Skeletal muscle satellite cell (primary cell): ENCODE data around the gene DENND1B.

Source experiments
- H3K27me3 ChIP-seq: 2 replicates; pipeline ENCODE4 v1.7.0; 2013; ENCODE audit warnings: low read length; ENCODE audit not compliant: control insufficient read depth, insufficient read depth
- H3K36me3 ChIP-seq: 2 replicates; pipeline ENCODE4 v1.7.0; 2013; ENCODE audit warnings: mild to moderate bottlenecking, control low read depth, low read length; ENCODE audit not compliant: insufficient read depth
- H3K4me1 ChIP-seq: 2 replicates; pipeline ENCODE4 v1.7.0; 2013; ENCODE audit warnings: low read length; ENCODE audit not compliant: control insufficient read depth, insufficient read depth
- H3K4me2 ChIP-seq: 2 replicates; pipeline ENCODE4 v1.7.0; 2013; ENCODE audit warnings: mild to moderate bottlenecking, low read length
- H3K4me3 ChIP-seq: 2 replicates; pipeline ENCODE4 v1.7.0; 2013; ENCODE audit warnings: low read length
- H3K9ac ChIP-seq: 2 replicates; pipeline ENCODE4 v1.7.0; 2013; ENCODE audit warnings: mild to moderate bottlenecking, low read depth, low read length, moderate library complexity
- H3K9me3 ChIP-seq: replicated peaks from 2 replicates; pipeline ENCODE4 v1.7.0; 2013; ENCODE audit warnings: mild to moderate bottlenecking, control low read depth, low read length

The DENND1B gene

DNA sequence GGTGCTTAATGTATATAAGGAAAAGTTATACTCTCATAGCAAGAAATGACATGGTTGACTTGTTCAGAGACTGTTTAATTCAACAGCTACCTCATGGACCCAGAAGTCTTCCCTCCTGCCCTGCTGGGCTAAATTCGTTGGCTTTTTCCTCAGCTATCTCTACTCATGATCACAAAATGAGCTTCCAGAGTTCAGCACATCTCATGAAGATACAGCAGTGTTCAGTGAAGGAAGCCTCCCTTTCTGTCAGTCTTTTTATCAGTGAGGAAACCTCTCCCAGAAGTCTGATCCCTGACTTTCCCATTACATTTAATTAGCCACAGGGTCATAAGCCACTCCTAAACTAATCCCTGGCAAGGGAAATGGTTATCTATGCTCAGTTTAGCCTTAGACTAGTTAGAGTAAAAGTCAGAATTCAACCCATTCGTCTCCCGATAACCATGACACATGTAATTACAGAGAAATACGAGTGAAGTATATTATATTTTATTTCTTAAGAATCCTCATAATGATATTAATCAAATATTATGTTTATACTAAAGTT is 97.5 kb downstream of the DENND1B start:
- H3K4me2 ChIP-seq, result no peak overlapping the region
- H3K9ac ChIP-seq, result no peak overlapping the region
- no peaks in the 10 kb centered on the region for H3K27me3 ChIP-seq
- no peaks in the 10 kb centered on the region for H3K36me3 ChIP-seq
- no peaks in the 10 kb centered on the region for H3K4me1 ChIP-seq
- H3K4me3 ChIP-seq, result no peak overlapping the region
- H3K9me3 ChIP-seq, result no peaks in the 10 kb centered on the region

DNA sequence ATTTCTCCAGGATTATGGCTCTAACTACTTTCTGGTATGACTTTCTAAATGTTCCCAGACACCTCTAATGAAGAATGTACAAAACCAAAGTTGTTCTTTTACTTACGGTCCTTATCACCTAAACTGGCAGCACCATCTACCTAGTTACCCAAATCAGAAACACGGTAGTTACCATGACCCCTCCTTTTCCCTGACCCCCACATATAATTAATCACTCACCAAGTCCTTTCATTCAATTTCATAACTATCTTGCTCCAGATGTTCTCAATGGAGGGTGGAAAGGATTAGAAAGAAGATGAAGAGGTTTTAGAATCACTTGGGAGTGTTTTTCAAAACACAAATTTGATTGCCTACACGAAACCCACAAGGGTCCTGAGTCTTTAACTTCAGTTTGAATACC is 98.0 kb downstream of the DENND1B start:
- Histone ChIP-seq H3K4me2 (no peak overlapping the region), H3K9ac (no peak overlapping the region), H3K4me3 (no peak overlapping the region), H3K4me1 (no peaks in the 10 kb centered on the region), H3K36me3 (no peaks in the 10 kb centered on the region), H3K9me3 (no peaks in the 10 kb centered on the region), H3K27me3 (no peaks in the 10 kb centered on the region)

DNA sequence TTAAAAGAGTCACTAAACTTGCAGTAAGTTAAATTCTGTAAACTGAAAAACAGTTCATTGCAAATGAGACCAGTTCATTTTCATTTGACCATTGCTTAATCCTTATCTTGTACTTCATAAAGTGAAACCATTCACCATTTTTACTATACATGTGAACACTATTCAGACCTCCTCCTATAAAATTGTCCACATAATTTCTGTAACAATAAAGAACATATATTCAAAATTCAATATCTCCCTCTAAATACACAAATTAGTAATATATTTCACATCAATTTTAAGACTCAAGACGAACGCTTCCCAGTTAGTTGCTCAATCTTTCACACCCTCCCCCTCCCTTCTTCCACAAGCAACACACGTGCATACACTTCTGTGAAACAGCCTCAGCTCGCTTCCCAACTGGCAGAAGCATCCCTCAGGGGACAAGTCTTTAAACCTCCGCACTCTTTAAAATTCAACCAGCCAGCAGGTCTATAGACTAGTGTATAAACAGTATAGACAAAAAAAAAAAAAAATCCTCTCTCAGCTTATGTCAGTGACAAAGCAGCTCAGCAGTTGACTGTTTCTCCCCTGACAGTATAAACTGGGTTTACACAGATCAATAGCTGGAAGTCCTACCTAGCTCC is 99.6 kb downstream of the DENND1B start:
- Histone ChIP-seq H3K9ac (no peak overlapping the region), H3K4me1 (no peaks in the 10 kb centered on the region), H3K27me3 (no peaks in the 10 kb centered on the region), H3K36me3 (no peaks in the 10 kb centered on the region), H3K4me3 (peak overlapping the region; percentile 29), H3K4me2 (peak overlapping the region; percentile 65), H3K9me3 (no peaks in the 10 kb centered on the region)

DNA sequence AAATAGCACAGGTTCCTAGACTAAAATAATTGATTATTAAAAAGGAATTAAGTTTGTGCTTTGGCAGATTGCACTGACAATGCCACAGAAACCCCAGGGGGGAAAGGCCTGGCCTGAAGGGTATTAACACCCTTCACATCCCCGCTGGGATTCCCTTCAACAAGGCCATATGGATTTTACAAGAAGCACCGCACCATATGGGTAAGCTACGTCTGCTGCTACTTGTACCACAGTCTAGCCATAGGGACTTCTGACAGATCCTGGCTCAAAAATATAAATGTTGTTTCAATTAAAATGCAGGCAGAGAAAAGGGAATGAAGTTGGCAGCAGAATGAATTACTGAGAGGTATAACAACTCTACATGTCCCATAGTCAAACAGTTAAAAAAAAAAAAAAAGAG is 101.0 kb downstream of the DENND1B start:
- Histone ChIP-seq H3K9me3 (no peaks in the 10 kb centered on the region), H3K4me2 (no peak overlapping the region), H3K27me3 (no peaks in the 10 kb centered on the region), H3K9ac (no peak overlapping the region), H3K4me1 (no peaks in the 10 kb centered on the region), H3K4me3 (no peak overlapping the region), H3K36me3 (no peaks in the 10 kb centered on the region)

DNA sequence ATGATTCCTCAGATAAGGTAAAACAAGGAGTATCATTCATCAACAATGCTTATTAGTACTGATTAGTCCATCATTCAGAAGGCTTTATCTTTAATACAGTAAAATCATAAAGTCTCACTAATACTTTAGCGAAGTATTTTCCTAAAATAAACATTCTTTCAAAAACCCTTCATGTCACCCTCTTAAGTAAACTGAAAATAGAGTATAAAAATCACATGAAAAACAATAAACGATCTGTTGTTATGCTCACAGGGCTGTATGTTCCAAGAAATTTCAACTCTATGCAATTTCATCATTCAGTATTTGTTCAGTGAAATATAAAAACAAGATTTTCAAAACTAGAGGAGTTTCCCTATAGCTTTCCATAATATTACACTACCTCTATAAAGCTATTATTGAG is 102.0 kb downstream of the DENND1B start:
- H3K9ac ChIP-seq, result no peak overlapping the region
- H3K4me3 ChIP-seq, result no peak overlapping the region
- H3K4me1 ChIP-seq, result no peaks in the 10 kb centered on the region
- no peak overlapping the region for H3K4me2 ChIP-seq
- no peaks in the 10 kb centered on the region for H3K27me3 ChIP-seq
- no peaks in the 10 kb centered on the region for H3K36me3 ChIP-seq
- no peaks in the 10 kb centered on the region for H3K9me3 ChIP-seq

DNA sequence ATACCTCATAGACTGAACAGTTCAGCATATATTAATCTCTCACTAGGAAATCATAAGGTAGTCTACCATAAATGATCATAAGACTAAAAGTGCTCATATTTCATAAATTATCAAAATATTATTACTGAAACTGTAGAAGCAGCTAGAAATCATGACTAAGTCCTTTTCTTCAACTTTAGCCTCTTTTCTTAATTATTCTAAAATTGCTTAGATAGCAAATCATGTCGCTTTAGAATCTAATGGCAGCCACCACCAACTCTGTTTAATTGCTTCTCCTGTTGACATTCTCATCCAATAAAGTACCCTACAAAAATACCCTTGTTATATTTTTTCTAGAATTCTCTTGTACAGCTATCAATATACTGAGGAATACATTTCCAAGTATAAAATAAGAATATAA is 102.9 kb downstream of the DENND1B start:
- H3K4me3 ChIP-seq, result no peak overlapping the region
- H3K4me2 ChIP-seq, result no peak overlapping the region
- no peak overlapping the region for H3K9ac ChIP-seq
- no peaks in the 10 kb centered on the region for H3K4me1 ChIP-seq
- H3K9me3 ChIP-seq, result no peaks in the 10 kb centered on the region
- no peaks in the 10 kb centered on the region for H3K36me3 ChIP-seq
- no peaks in the 10 kb centered on the region for H3K27me3 ChIP-seq

DNA sequence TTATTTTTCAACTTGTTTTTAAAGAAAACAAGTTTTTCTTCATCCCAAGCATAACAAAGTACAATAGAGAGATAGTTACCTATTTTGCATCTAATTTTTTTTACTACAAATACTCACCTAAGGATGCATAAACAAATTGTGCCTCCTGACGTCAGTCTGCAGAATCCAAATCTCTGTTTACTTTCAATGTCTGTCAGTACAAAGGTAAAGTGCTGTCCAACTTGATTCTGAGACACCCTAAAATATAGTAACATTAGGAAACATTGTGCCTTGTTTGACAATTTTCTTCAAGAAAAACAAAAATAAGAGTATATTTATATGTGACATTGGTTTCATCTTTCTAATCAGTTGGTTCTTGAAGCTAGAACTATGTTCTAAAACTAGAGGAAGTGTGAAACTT is 103.4 kb downstream of the DENND1B start:
- H3K36me3 ChIP-seq, result no peaks in the 10 kb centered on the region
- H3K4me3 ChIP-seq, result no peak overlapping the region
- no peaks in the 10 kb centered on the region for H3K4me1 ChIP-seq
- H3K9ac ChIP-seq, result no peak overlapping the region
- no peaks in the 10 kb centered on the region for H3K27me3 ChIP-seq
- no peak overlapping the region for H3K4me2 ChIP-seq
- no peaks in the 10 kb centered on the region for H3K9me3 ChIP-seq

DNA sequence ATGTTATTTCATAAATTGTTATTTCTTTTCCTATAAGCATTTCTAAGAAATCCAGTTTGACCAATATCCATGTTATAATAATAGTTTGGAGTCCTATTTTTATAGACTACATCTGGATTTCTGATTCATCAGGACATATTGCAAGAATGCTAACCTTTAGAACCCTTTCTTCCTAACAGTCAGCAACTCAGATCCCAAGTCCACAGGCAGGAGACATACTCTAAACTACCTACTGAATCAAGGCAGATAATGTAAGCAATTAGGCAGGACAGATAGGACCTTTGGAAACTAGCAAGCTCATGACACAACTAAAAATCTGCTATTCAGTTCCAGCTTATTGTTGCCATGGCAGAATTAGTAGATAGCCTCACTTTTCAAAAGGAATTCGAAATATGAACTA is 104.1 kb downstream of the DENND1B start:
- Histone ChIP-seq H3K4me2 (no peak overlapping the region), H3K27me3 (no peaks in the 10 kb centered on the region), H3K4me1 (no peaks in the 10 kb centered on the region), H3K4me3 (no peak overlapping the region), H3K9ac (no peak overlapping the region), H3K9me3 (no peaks in the 10 kb centered on the region), H3K36me3 (no peaks in the 10 kb centered on the region)

DNA sequence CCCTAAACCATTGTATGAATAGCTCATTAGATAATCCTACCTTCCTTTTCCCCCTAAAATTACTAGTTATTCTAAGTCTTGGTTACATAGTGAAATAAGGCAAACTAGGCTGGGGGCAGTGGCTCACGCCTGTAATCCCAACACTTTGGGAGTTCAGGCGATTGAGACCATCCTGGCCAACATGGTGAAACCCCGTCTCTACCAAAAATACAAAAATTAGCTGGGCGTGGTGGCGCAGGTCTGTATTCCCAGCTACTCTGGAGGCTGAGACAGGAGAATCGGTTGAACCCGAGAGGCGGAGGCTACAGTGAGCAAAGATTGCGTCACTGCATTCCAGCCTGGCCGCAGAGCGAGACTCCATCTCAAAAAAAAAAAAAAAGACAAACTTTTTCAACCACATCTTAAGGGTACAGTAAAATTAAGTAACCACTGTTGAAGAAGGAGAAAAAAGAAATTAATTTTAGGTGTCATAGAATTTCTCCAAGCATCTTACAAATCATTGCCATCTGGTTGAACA is 108.5 kb downstream of the DENND1B start:
- Histone ChIP-seq H3K36me3 (no peaks in the 10 kb centered on the region), H3K27me3 (no peaks in the 10 kb centered on the region), H3K4me2 (no peak overlapping the region), H3K4me3 (no peak overlapping the region), H3K9me3 (no peaks in the 10 kb centered on the region), H3K9ac (no peak overlapping the region), H3K4me1 (no peaks in the 10 kb centered on the region)

DNA sequence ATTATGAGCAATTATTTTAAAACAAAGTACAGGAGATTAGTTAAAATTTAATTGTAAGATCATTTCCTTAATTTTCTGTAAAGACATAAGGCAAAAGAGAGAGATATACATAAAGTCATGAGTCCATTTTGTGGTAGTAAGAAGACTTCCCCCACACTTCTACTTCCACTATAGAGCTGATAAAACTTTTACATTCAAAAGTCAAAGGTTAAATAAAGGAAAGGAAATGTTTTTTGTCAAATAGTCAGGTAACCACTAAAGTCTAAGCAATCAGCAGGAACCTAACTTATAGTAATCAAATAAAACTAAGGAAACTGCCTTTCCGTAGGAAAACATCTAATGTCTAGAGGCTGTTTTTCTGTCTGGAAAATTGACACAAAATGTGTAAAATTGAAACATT is 110.9 kb downstream of the DENND1B start:
- H3K27me3 ChIP-seq, result no peaks in the 10 kb centered on the region
- no peak overlapping the region for H3K4me2 ChIP-seq
- no peaks in the 10 kb centered on the region for H3K4me1 ChIP-seq
- no peak overlapping the region for H3K4me3 ChIP-seq
- no peaks in the 10 kb centered on the region for H3K36me3 ChIP-seq
- no peaks in the 10 kb centered on the region for H3K9me3 ChIP-seq
- no peak overlapping the region for H3K9ac ChIP-seq

DNA sequence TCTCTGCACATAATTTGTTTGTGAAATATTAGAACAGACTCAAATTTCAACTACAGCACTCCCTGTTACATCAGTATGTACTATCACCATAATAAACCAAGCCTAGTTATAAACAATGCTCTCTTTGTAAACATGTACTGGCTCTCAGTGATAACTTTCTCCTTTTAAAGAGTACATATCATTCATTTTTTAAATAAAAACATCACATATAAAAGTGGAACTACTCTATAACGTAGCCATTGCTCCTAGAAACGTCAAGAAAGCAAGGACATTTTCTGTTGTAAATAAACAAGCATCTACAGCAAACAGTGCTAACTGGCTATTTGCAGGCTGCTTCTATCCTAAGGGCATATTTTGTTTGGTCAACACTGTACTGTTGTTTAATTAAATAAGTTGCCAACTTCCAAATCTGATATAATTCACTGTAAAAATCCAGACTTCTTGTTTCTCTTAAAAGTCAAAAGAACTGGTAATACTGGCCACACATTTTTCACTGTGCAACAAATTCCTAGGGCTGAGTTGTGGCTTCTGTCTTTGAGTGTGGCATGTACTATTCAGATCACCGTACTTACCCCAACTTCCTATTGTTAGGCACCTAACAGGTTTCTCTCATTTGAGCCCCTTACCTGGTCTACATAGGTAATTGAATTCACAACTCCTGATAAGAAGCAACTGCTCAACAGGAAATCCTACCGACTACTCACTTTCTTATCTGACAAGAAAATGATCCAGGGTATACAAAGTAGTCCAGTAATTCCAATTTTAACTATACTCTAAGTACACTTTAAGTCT is 111.9 kb downstream of the DENND1B start:
- no peaks in the 10 kb centered on the region for H3K9me3 ChIP-seq
- H3K27me3 ChIP-seq, result no peaks in the 10 kb centered on the region
- H3K9ac ChIP-seq, result no peak overlapping the region
- no peak overlapping the region for H3K4me2 ChIP-seq
- H3K4me3 ChIP-seq, result no peak overlapping the region
- no peaks in the 10 kb centered on the region for H3K4me1 ChIP-seq
- no peaks in the 10 kb centered on the region for H3K36me3 ChIP-seq
